Skeletal muscle tissue (tissue), 4 donors: Measurements from ENCODE around the gene HS3ST3A1. TPM values are rescaled to one million over a fixed set of nuclear protein-coding genes. Genes with fewer than 3 reads are reported as not detected.

Experiments used
- H3K27ac ChIP-seq: one replicate; pipeline ENCODE4 v1.7.0; 2013; ENCODE audit warnings: mild to moderate bottlenecking, low read depth, low read length, inconsistent platforms
- H3K27me3 ChIP-seq, 3 donors: one replicate each; pipeline ENCODE4 v1.7.0; 2013; ENCODE audit warnings: low read length in 3 of 3; ENCODE audit not compliant: control insufficient read depth in 3 of 3, insufficient read depth in 3 of 3
- H3K36me3 ChIP-seq, 3 donors: one replicate each; pipeline ENCODE4 v1.7.0; 2013; ENCODE audit warnings: low read length in 3 of 3; ENCODE audit not compliant: control insufficient read depth in 3 of 3, insufficient read depth in 3 of 3
- H3K4me1 ChIP-seq, 3 donors: one replicate each; pipeline ENCODE4 v1.7.0; 2013; ENCODE audit warnings: low read length in 3 of 3, mild to moderate bottlenecking in 3 of 3; ENCODE audit not compliant: control insufficient read depth in 3 of 3, insufficient read depth in 3 of 3
- H3K4me3 ChIP-seq, 3 donors: one replicate each; pipeline ENCODE4 v1.7.0; 2013; ENCODE audit warnings: low read length in 3 of 3
- H3K9ac ChIP-seq, 3 donors: one replicate each; pipeline ENCODE4 v1.7.0; 2013; ENCODE audit warnings: low read length in 3 of 3, mild to moderate bottlenecking in 3 of 3, moderate library complexity in 2 of 3, low read depth in 1 of 3
- H3K9me3 ChIP-seq, 3 donors: one replicate each; pipeline ENCODE4 v1.7.0; 2013; ENCODE audit warnings: low read length in 3 of 3; ENCODE audit not compliant: control insufficient read depth in 3 of 3
- total RNA-seq: library from RNA; depleted of rRNA; stranded (reverse); fragments of >200 nt; gene quantifications from one replicate; pipeline ENCODE4 v1.2.3, GENCODE V29; 2014
- donor health status: Osteomylitis.

Gene HS3ST3A1
- total RNA-seq, 1 donor from 2014 or later = 2.1 TPM

GRCh38 chr17:13523164-13523563, 78.6 kb downstream of the HS3ST3A1 start:
- Histone ChIP-seq H3K9me3 (peaks cover 0 to 3% (median 0%) of the 10 kb centered on the region in 3 donors), H3K36me3 (no peaks in the 10 kb centered on the region), H3K27ac (no peak overlapping the region), H3K4me3 (no peak overlapping the region), H3K4me1 (no peaks in the 10 kb centered on the region), H3K9ac (no peak overlapping the region), H3K27me3 (peaks cover 0 to 1% (median 0%) of the 10 kb centered on the region in 3 donors)

GRCh38 chr17:13522749-13523148, 79.0 kb downstream of the HS3ST3A1 start:
- peaks cover 0 to 3% (median 0%) of the 10 kb centered on the region in 3 donors for H3K9me3 ChIP-seq
- H3K4me1 ChIP-seq = no peaks in the 10 kb centered on the region
- H3K27me3 ChIP-seq = no peaks in the 10 kb centered on the region
- H3K9ac ChIP-seq = no peak overlapping the region
- no peaks in the 10 kb centered on the region for H3K36me3 ChIP-seq
- no peak overlapping the region for H3K4me3 ChIP-seq
- H3K27ac ChIP-seq = no peak overlapping the region

- H3K9me3 ChIP-seq = peaks cover 0 to 3% (median 0%) of the 10 kb centered on the region in 3 donors
- H3K4me1 ChIP-seq = no peaks in the 10 kb centered on the region
- H3K4me3 ChIP-seq = no peak overlapping the region
- H3K9ac ChIP-seq = no peak overlapping the region
- H3K27me3 ChIP-seq = no peaks in the 10 kb centered on the region
- no peak overlapping the region for H3K27ac ChIP-seq
- no peaks in the 10 kb centered on the region for H3K36me3 ChIP-seq
These were observed 79.9 kb downstream of the HS3ST3A1 start for GRCh38 chr17:13521784-13522183.

- Histone ChIP-seq H3K27me3 (no peaks in the 10 kb centered on the region), H3K4me3 (no peak overlapping the region), H3K9ac (no peak overlapping the region), H3K27ac (no peak overlapping the region), H3K4me1 (no peaks in the 10 kb centered on the region), H3K9me3 (peaks cover 0 to 3% (median 0%) of the 10 kb centered on the region in 3 donors), H3K36me3 (no peaks in the 10 kb centered on the region)
These were observed 80.7 kb downstream of the HS3ST3A1 start for GRCh38 chr17:13520899-13521572.

- no peaks in the 10 kb centered on the region for H3K36me3 ChIP-seq
- no peak overlapping the region for H3K27ac ChIP-seq
- H3K9ac ChIP-seq = no peak overlapping the region
- no peak overlapping the region for H3K4me3 ChIP-seq
- no peaks in the 10 kb centered on the region for H3K4me1 ChIP-seq
- H3K9me3 ChIP-seq = peaks cover 0 to 3% (median 0%) of the 10 kb centered on the region in 3 donors
- H3K27me3 ChIP-seq = no peaks in the 10 kb centered on the region
These were observed 83.3 kb downstream of the HS3ST3A1 start for GRCh38 chr17:13518261-13519000.

GRCh38 chr17:13513039-13513405, 88.7 kb downstream of the HS3ST3A1 start:
- H3K27ac ChIP-seq = no peak overlapping the region
- H3K9me3 ChIP-seq = no peaks in the 10 kb centered on the region

GRCh38 chr17:13510062-13510461, 91.7 kb downstream of the HS3ST3A1 start:
- H3K36me3 ChIP-seq = no peaks in the 10 kb centered on the region
- no peaks in the 10 kb centered on the region for H3K4me1 ChIP-seq
- H3K27ac ChIP-seq = no peak overlapping the region
- peaks cover 0 to 3% (median 0%) of the 10 kb centered on the region in 3 donors for H3K27me3 ChIP-seq
- H3K4me3 ChIP-seq = no peak overlapping the region
- no peaks in the 10 kb centered on the region for H3K9me3 ChIP-seq
- no peak overlapping the region for H3K9ac ChIP-seq

More at GRCh38 chr17:13513039-13513405, 88.7 kb downstream of the HS3ST3A1 start:
- peaks cover 0 to 3% (median 0%) of the 10 kb centered on the region in 3 donors for H3K27me3 ChIP-seq
- no peaks in the 10 kb centered on the region for H3K4me1 ChIP-seq
- H3K36me3 ChIP-seq = no peaks in the 10 kb centered on the region
- H3K4me3 ChIP-seq = no peak overlapping the region
- H3K9ac ChIP-seq = no peak overlapping the region

- Histone ChIP-seq H3K9me3 (no peaks in the 10 kb centered on the region), H3K9ac (no peak overlapping the region), H3K27me3 (peaks cover 0 to 3% (median 0%) of the 10 kb centered on the region in 3 donors), H3K4me3 (no peak overlapping the region), H3K36me3 (no peaks in the 10 kb centered on the region), H3K4me1 (no peaks in the 10 kb centered on the region), H3K27ac (no peak overlapping the region)
These were observed 92.2 kb downstream of the HS3ST3A1 start for GRCh38 chr17:13509527-13509926.

GRCh38 chr17:13508896-13509295, 92.8 kb downstream of the HS3ST3A1 start:
- H3K27ac ChIP-seq = no peak overlapping the region
- H3K4me3 ChIP-seq = no peak overlapping the region
- no peaks in the 10 kb centered on the region for H3K9me3 ChIP-seq
- no peak overlapping the region for H3K9ac ChIP-seq
- no peaks in the 10 kb centered on the region for H3K36me3 ChIP-seq
- H3K27me3 ChIP-seq = peaks cover 0 to 3% (median 0%) of the 10 kb centered on the region in 3 donors
- no peaks in the 10 kb centered on the region for H3K4me1 ChIP-seq

GRCh38 chr17:13503526-13503925, 98.2 kb downstream of the HS3ST3A1 start:
- Histone ChIP-seq H3K4me3 (no peak overlapping the region), H3K4me1 (no peaks in the 10 kb centered on the region), H3K27ac (no peak overlapping the region), H3K9me3 (no peaks in the 10 kb centered on the region), H3K36me3 (no peaks in the 10 kb centered on the region), H3K27me3 (no peaks in the 10 kb centered on the region), H3K9ac (no peak overlapping the region)
